SK-N-MC (cell line): ENCODE results near the gene PNPLA8.
A peak's percentile ranks its signal among the peaks of the same experiment; 100 is the strongest.

Experiments used
- EZH2 ChIP-seq: fragments of 200-600 bp; sonication (generic); IDR thresholded peaks from one replicate; pipeline ENCODE4 v1.6.1; 2017; ENCODE audit warnings: antibody characterized with exemption
- FOXP2 ChIP-seq: optimal IDR thresholded peaks from 2 replicates; pipeline ENCODE3; 2011; ENCODE audit warnings: mild to moderate bottlenecking, moderate library complexity; ENCODE audit not compliant: insufficient read depth; ENCODE audit errors: extremely low read length, control extremely low read depth
- POLR2AphosphoS5 ChIP-seq: IDR thresholded peaks from 2 replicates; pipeline ENCODE4 v1.6.1; 2012; ENCODE audit warnings: mild to moderate bottlenecking, low read depth, low read length, borderline replicate concordance

GRCh38 chr7:108425714-108426275, 100.1 kb downstream of the PNPLA8 start:
- TF ChIP-seq EZH2, result no peak
- no peak for TF ChIP-seq POLR2AphosphoS5
- peak; percentile 46 for TF ChIP-seq FOXP2
